CD4-positive, alpha-beta T cell treated with Interleukin-6 for 4 hours (primary cell): ENCODE measurements around the gene OGDH.
A peak's percentile ranks its signal among the peaks of the same experiment; 100 is the strongest.

ENCODE experiments used
- DNase-seq: peaks from one replicate; pipeline ENCODE4 v3.0.0-alpha.2; 2020; ENCODE audit warnings: mixed read lengths

Gene OGDH

GRCh38 chr7:44618753-44619152 lies 12.3 kb downstream of the OGDH start:
- DNase-seq, result peak; percentile 31

GRCh38 chr7:44621034-44621749 lies 14.8 kb downstream of the OGDH start:
- no peak for DNase-seq

GRCh38 chr7:44621750-44622103 lies 15.3 kb downstream of the OGDH start:
- no peak for DNase-seq

- DNase-seq, result peak; percentile 55
These were observed 16.1 kb downstream of the OGDH start for GRCh38 chr7:44622342-44623151.

GRCh38 chr7:44624318-44624717 lies 17.9 kb downstream of the OGDH start:
- no peak for DNase-seq

- no peak for DNase-seq
These were observed 19.4 kb downstream of the OGDH start for GRCh38 chr7:44625526-44626471.

GRCh38 chr7:44626620-44627019 lies 20.2 kb downstream of the OGDH start:
- no peak for DNase-seq

GRCh38 chr7:44629829-44630522 lies 23.5 kb downstream of the OGDH start:
- no peak for DNase-seq

- no peak for DNase-seq
These were observed 24.5 kb downstream of the OGDH start for GRCh38 chr7:44630792-44631457.

- DNase-seq, result peak; percentile 63
These were observed 25.2 kb downstream of the OGDH start for GRCh38 chr7:44631458-44632115.

GRCh38 chr7:44632196-44632595 lies 25.8 kb downstream of the OGDH start:
- DNase-seq, result peak; percentile 27

GRCh38 chr7:44633254-44634186 lies 27.1 kb downstream of the OGDH start:
- DNase-seq, result peak; percentile 62

- DNase-seq, result no peak
These were observed 27.9 kb downstream of the OGDH start for GRCh38 chr7:44634187-44634838.

GRCh38 chr7:44634839-44635591 lies 28.6 kb downstream of the OGDH start:
- DNase-seq, result peak; percentile 29

- no peak for DNase-seq
These were observed 29.7 kb downstream of the OGDH start for GRCh38 chr7:44636041-44636584.

GRCh38 chr7:44636926-44637325 lies 30.5 kb downstream of the OGDH start:
- DNase-seq, result no peak

GRCh38 chr7:44637788-44638594 lies 31.6 kb downstream of the OGDH start:
- peak; percentile 79 for DNase-seq
